ENCODE results near the gene MTHFD1L. TPM values are rescaled to one million over a fixed set of nuclear protein-coding genes. Genes with fewer than 3 reads are reported as not detected.

MTHFD1L gene
- total and polyA plus RNA-seq, 2 of the 4 experiments (the other 2 are of a cell fraction): 43.5 to 53.2 TPM

DNA sequence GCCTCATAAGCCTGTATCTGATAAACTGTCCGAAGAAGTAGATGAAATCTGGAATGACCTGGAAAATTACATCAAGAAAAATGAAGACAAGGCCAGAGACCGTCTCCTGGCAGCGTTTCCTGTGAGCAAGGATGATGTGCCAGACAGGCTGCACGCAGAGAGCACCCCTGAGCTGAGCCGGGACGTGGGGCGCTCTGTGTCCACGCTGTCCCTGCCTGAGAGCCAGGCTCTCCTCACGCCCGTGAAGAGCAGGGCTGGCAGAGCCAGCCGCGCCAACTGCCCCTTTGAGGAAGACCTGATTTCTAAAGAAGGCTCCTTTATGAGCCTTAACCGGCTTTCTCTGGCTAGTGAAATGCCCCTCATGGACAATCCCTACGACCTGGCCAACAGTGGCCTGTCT, 33.9 kb upstream of the MTHFD1L start:
- H2BK15ac ChIP-seq (ENCODE audit: low read depth, low read length): no peak overlapping the region; the same call in 2 of the 3 replicates
- H2AK5ac ChIP-seq (ENCODE audit: low read depth, low read length): peak overlapping the region; percentile 8; the same call in 1 of the 2 replicates
- no peak overlapping the region for H3K56ac ChIP-seq (ENCODE audit: extremely low read depth, insufficient read depth, low read length)
- in situ Hi-C loops (cut with MboI; ENCODE audit: low sequenced_read_pairs): no loop called here
- H2BK120ac ChIP-seq (ENCODE audit: low read depth, low read length): no peak overlapping the region
- CTCF ChIA-PET: interaction anchor here (1.9 kb wide), 1 partner anchor 14 kb away, joined by 6 read pairs; no protein-coding TSS in a partner anchor
- peaks cover 3% of the 10 kb centered on the region; the same call in 1 of the 2 replicates for H3K36me3 ChIP-seq (ENCODE audit: control insufficient read depth, insufficient read depth, low read length)
- H3K4me2 ChIP-seq (ENCODE audit: low read depth, low read length): no peak overlapping the region
- POLR2A ChIA-PET (ENCODE audit: unreplicated experiment): no interaction called here
- no peak overlapping the region for H3K4me3 ChIP-seq (ENCODE audit: insufficient read depth, low read depth, low read length)
- H3K9me3 ChIP-seq (ENCODE audit: control insufficient read depth, insufficient read depth, low read length): no peaks in the 10 kb centered on the region
- H4K8ac ChIP-seq (ENCODE audit: low read depth in 2 of 2, low read length in 2 of 2): no peak overlapping the region; a peak in 1 of 4 replicates
- no peak overlapping the region for H3K23ac ChIP-seq (ENCODE audit: low read depth, low read length)
- intact Hi-C loops (cut with micrococcal nuclease): no loop called here
- H3K79me1 ChIP-seq (ENCODE audit: low read depth in 1 of 2, low read length in 2 of 2): peaks cover 9 to 19% of the 10 kb centered on the region in 2 experiments; a peak in 3 of 4 replicates
- no peak overlapping the region for H2BK5ac ChIP-seq (ENCODE audit: low read depth, low read length, poor library complexity, severe bottlenecking)
- H3K14ac ChIP-seq (replicated peaks; ENCODE audit: low read depth, low read length): no peak overlapping the region
- ATAC-seq (ENCODE audit: low read depth) (no peak), DNase-seq (no peak)
- TF ChIP-seq POLR2A (IDR thresholded peaks at IDR 0.05; ENCODE audit: low read depth, low read length) (no peak), CEBPB (IDR thresholded peaks at IDR 0.05; ENCODE audit: low read depth, low read length) (no peak), RFX5 (IDR thresholded peaks at IDR 0.05; ENCODE audit: low read depth, low read length) (no peak), RCOR1 (IDR thresholded peaks at IDR 0.05; ENCODE audit: insufficient replicate concordance, low read length) (no peak), RAD21 (IDR thresholded peaks at IDR 0.05; ENCODE audit: low read length) (no peak), MXI1 (IDR thresholded peaks at IDR 0.05; ENCODE audit: borderline replicate concordance, low read depth, low read length) (no peak), MAFK (IDR thresholded peaks at IDR 0.05; ENCODE audit: low read depth, low read length) (no peak), BHLHE40 (IDR thresholded peaks at IDR 0.05; ENCODE audit: low read depth, low read length) (no peak), CHD1 (IDR thresholded peaks at IDR 0.05; ENCODE audit: low read depth, low read length) (no peak), NFE2L2 (IDR thresholded peaks at IDR 0.05; ENCODE audit: low read depth, low read length) (no peak)
- TF ChIP-seq, protein P1, sequence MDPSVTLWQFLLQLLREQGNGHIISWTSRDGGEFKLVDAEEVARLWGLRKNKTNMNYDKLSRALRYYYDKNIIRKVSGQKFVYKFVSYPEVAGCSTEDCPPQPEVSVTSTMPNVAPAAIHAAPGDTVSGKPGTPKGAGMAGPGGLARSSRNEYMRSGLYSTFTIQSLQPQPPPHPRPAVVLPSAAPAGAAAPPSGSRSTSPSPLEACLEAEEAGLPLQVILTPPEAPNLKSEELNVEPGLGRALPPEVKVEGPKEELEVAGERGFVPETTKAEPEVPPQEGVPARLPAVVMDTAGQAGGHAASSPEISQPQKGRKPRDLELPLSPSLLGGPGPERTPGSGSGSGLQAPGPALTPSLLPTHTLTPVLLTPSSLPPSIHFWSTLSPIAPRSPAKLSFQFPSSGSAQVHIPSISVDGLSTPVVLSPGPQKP (IDR thresholded peaks at IDR 0.05; ENCODE audit: borderline replicate concordance, low read depth, low read length): no peak
- TF ChIP-seq, protein P2, sequence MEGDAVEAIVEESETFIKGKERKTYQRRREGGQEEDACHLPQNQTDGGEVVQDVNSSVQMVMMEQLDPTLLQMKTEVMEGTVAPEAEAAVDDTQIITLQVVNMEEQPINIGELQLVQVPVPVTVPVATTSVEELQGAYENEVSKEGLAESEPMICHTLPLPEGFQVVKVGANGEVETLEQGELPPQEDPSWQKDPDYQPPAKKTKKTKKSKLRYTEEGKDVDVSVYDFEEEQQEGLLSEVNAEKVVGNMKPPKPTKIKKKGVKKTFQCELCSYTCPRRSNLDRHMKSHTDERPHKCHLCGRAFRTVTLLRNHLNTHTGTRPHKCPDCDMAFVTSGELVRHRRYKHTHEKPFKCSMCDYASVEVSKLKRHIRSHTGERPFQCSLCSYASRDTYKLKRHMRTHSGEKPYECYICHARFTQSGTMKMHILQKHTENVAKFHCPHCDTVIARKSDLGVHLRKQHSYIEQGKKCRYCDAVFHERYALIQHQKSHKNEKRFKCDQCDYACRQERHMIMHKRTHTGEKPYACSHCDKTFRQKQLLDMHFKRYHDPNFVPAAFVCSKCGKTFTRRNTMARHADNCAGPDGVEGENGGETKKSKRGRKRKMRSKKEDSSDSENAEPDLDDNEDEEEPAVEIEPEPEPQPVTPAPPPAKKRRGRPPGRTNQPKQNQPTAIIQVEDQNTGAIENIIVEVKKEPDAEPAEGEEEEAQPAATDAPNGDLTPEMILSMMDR (conservative IDR thresholded peaks at IDR 0.05; ENCODE audit: low read depth, low read length): no peak
- TF ChIP-seq, protein P3, sequence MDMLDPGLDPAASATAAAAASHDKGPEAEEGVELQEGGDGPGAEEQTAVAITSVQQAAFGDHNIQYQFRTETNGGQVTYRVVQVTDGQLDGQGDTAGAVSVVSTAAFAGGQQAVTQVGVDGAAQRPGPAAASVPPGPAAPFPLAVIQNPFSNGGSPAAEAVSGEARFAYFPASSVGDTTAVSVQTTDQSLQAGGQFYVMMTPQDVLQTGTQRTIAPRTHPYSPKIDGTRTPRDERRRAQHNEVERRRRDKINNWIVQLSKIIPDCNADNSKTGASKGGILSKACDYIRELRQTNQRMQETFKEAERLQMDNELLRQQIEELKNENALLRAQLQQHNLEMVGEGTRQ (IDR thresholded peaks at IDR 0.05; ENCODE audit: low read depth, low read length): no peak
- dilution Hi-C loops (cut with HindIII; ENCODE audit: low sequenced_read_pairs, unreplicated experiment): no loop called here
- no peak overlapping the region for H2AFZ ChIP-seq (replicated peaks; ENCODE audit: low read length, poor library complexity)
- WGBS, 2 experiments (ENCODE audit: extremely low coverage in 2 of 2, insufficient read length in 1 of 2): 100% methylated on average over 4 of the region's 14 CpGs; no CpG with 5 or more reads in 1 of the 2 experiments
- H3K4ac ChIP-seq (ENCODE audit: low read depth, low read length): no peak overlapping the region
- BruUV-seq (replicated peaks): no TSS peak
- no peak overlapping the region for H3K9ac ChIP-seq (ENCODE audit: low read depth, low read length)
- peak overlapping the region; percentile 15 for H2AK9ac ChIP-seq (replicated peaks; ENCODE audit: low read depth, low read length, poor library complexity)
- no peaks in the 10 kb centered on the region for H3K27me3 ChIP-seq (ENCODE audit: control insufficient read depth, insufficient read depth, low read length)
- no peaks in the 10 kb centered on the region; the same call in 1 of the 2 replicates for H4K20me1 ChIP-seq (ENCODE audit: insufficient read depth, low read length)
- H4K5ac ChIP-seq (ENCODE audit: low read depth, low read length): no peak overlapping the region
- no peak overlapping the region for H2BK20ac ChIP-seq (ENCODE audit: low read depth, low read length)
- H3K27ac ChIP-seq (ENCODE audit: insufficient read depth, low read length): no peak overlapping the region
- no peak overlapping the region for H3K18ac ChIP-seq (ENCODE audit: low read depth, low read length)
- H3K4me1 ChIP-seq (ENCODE audit: control insufficient read depth, insufficient read depth, low read length): peaks cover 8% of the 10 kb centered on the region
- H3K9me1 ChIP-seq (ENCODE audit: insufficient read depth, low read length): peaks cover 7% of the 10 kb centered on the region
- H4K91ac ChIP-seq (ENCODE audit: insufficient read depth, low read depth, low read length): no peak overlapping the region
